ENCODE measurements around the gene NPHP4.

NPHP4 gene

DNA sequence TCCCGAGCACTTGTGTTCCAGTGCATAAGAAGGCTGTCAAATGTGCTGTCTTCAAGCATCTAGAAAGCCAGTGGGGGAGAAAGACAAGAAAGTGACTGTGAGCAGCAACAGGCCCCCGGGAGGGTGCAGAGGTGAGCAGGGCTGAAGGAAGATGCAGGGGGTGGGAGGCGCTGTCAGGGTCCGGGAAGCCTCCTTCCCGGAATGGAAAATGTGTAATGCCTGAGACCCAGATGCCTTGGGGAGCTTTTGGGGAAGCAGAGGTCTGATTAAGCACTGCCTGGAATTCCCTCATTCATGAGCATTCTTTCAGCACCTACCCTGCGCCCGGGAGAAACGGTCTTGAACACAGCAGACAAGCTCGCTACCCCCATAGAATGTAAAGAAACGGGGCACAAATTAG is 1.3 kb downstream of the NPHP4 start:
- DNase-seq (ENCODE audit: low read depth in 2 of 2), result no peak

DNA sequence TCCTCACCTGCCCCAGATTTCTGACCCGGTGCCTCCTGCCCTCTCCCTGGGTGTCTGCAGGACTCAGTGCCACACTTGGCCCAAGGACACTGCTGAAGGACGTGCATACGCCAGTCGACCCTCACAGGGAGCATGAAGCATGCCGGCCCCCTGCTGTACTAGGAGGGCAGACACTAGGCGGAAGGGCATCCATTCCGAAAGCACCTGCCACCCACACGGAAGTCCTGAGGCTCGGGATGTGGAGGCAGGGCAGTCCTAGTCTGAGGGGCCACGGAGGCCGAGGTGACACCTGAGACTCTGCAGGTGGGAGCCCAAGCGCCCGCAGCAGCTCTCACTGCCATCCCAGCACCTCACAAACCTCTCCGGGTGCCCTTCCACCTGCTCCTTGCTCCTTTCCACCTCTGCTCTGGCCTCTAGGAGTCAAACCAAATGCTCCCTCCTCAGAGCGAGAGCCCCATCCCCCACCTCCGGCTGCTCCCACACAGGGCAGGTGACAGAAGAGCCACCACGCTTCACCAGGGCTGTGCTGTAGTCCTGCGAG is 2.4 kb downstream of the NPHP4 start:
- DNase-seq (ENCODE audit: low read depth in 2 of 2), result no peak

DNA sequence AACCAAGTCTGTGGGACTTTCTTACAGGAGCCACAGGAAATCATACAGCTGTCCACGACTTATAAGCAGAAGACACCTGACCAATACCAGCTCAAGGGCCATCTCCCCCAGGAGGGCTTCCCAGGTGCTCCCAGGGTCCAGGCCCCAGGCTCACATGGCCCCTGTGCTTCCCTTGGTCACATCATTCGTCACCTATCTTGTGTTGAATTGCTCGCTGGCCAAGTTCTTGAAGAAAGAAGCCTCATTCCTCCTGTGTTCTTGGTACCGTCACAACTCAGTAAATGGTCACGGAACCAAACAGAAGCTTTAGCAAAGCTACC is 3.0 kb downstream of the NPHP4 start:
- no peak for DNase-seq (ENCODE audit: low read depth in 2 of 2)

DNA sequence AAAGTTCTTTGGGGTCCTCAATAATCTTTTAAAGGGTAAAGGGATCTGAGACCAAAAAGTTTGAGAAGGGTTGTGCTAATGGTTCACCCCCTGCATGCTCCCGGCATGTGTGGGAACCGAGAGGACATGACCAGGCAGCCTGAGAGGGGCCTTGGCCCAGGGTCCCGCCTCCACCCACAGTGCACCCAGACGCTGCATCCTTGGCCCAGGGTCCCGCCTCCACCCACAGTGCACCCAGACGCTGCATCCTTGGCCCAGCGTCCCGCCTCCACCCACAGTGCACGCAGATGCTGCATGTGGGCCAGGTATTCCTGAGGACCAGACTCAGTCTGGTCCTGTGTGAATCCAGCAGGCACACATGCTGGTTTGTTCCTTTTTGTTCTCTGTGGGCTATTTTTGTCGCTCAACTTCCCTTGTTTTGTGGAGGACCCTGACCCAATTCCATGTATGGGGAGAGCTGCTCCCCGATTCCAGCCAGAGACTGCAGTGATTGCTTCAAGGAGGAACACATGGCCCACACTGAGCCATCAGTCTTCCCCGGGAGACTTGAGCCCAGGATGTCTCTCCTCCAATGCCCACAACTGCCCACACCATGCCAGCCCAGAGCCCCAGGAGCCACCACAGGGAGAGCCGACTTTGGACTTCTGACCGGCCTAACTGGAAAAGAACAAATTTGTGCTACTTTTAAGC is 3.5 kb downstream of the NPHP4 start:
- no peak for DNase-seq (ENCODE audit: low read depth in 2 of 2)

DNA sequence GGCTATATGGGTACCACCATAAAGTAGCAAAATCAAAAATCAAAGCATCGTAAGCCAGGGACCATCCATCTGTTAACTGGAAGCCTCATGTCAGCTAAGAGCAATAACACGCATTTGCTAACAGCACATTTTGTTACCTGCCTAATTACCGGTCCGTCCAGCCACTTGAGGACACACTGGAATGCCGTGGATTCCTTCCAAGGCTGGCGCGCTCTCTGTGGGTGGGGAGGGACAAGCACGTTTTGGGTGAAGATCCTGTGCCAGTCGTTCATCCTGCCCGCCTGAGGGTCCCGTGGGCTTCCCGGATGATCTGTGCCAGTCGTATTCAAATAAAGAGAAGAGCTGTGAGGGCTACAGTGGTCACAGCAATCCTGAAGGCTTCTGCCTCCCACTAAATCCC is 6.2 kb downstream of the NPHP4 start:
- no peak for DNase-seq (ENCODE audit: low read depth in 2 of 2)

DNA sequence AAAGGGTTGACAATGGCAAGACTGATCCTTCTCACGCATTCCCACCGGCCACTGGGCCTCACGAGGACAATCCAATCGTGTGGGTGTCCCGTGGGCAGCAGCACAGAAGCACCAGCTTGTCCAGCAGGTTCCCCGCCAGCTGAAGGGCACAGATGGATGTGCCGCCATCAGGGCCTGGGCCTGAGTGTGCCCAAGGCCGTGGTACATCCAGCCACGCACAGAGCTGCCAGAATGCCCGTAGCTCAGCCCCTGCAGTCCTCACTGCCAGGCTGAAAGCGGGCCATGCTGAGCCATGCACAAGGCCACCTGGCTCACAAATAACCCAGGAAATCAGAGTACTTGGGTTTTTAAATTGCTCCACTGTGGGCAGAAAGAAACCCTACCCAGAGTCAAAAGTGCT is 7.0 kb downstream of the NPHP4 start:
- no peak for DNase-seq (ENCODE audit: low read depth in 2 of 2)

DNA sequence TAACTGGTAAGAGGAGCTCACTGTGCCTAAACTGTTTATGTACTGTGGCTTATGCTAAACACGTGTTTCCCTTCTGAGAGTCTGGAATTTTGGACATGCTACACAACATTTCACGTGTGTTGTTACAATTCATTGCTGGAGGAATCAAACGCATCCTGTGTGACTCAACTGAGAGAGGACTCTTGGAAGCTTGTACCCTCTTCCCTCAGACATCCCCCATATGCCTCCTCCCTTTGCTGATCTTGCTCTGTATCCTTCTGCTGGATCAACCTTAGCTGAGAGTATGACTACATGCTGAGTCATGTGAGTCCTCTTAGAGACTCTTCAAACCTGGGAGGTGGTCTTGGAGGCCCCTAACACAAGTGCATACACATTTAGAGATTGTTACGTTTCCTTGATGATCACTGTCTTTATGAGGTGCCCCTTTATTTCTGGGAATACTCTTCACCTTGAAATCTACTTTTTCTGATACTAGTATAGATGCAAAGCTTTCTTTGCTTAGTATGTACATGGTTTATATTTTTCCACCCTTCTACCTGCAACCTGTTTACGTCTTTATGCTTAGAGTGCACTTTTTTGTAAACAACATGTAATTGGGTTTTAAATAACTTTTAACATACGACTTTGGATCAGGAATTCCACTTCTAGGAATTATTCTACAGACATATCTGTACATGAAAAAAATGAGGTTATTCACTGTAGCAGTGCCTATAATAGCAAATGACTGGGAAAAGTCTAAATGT is 8.7 kb downstream of the NPHP4 start:
- DNase-seq (ENCODE audit: low read depth in 2 of 2), result no peak

DNA sequence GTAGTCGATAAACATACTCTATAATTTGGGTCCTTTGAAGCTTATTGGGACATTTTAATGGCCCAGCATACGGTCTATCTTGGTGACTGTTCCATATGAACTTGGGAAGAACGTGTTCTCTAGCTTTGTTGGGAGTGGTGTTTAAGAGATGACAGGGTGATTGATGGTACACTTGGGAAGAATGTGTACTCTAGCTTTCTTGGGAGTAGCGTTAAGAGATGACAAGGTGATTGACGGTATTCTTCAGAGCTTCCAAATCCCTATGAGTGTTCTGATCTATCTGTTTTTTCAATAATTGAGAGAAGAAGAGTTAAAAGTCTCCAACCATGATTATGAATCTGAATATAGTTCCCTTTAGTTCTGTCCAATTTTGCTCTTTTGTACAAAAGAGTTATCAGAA is 9.4 kb downstream of the NPHP4 start:
- DNase-seq (ENCODE audit: low read depth in 2 of 2), result no peak

DNA sequence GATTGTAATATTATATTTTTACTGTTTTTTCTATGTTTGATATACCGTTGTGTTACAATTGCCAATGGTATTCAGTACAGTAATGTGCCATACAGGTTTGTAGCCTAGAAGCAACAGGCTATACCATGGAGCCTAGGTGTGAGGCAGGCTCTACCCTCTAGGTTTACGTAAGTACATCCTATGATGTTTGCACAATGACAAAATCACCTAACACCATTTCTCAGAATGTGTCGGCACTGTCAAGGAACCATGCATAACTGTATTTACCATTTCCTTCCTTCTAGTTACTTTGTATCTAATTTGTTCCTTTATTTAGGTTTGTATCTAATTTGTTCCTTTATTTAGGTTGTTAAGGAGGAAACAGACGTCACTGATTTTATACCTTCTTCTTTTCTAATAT is 9.9 kb downstream of the NPHP4 start:
- no peak for DNase-seq (ENCODE audit: low read depth in 2 of 2)

DNA sequence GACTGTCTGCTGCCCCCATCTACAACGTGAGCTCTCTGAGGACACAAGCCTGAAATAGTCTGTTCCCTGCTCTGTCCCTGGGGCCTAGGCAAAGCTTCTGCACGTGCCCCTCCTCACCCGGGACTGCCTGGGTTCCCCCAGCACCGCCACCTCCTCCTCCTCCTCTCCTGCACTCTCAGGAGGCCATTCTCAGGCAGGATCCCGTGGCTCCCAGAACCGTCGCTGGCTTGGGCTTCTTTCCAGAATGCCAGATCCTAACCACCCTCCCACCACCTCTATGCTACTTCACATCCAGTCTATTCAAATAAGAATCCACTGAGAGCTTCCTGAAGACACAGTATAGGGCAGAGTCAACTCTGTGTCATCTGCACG is 11.2 kb downstream of the NPHP4 start:
- DNase-seq (ENCODE audit: low read depth in 2 of 2), result no peak

DNA sequence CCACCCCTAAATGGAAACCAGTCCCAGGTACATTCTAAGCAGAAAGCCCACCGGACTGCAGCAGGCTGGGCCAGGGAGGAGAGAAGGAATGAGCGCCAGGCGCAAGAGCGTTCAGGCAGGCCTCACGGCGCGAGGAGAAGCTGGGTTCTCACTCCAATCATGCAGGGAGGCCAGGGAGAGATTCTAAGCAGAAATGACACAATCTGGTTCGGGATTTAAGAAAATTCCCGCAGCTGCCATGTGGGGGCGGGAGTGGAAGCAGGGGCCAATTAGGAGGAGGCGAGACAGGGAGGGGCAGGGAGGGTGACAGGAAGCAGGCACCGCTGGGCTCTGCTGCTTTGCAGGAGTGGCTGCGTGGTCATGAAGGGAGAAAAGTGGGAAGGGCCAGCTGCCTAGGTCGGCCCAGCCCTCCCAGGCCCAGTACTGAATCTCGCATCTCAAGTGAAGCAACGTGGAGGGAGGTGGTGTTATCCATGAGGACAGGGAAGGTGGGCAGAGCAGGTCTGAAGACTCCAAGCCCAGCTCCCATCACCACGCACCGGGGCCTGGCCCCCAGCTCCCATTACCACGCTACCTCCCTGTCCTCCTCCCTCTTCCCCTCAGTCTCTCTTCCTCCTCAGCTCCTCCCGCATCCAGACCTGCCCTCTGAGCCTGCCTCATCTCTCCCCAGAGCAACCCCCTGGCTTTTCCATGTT is 11.8 kb downstream of the NPHP4 start:
- no peak for DNase-seq (ENCODE audit: low read depth in 2 of 2)

DNA sequence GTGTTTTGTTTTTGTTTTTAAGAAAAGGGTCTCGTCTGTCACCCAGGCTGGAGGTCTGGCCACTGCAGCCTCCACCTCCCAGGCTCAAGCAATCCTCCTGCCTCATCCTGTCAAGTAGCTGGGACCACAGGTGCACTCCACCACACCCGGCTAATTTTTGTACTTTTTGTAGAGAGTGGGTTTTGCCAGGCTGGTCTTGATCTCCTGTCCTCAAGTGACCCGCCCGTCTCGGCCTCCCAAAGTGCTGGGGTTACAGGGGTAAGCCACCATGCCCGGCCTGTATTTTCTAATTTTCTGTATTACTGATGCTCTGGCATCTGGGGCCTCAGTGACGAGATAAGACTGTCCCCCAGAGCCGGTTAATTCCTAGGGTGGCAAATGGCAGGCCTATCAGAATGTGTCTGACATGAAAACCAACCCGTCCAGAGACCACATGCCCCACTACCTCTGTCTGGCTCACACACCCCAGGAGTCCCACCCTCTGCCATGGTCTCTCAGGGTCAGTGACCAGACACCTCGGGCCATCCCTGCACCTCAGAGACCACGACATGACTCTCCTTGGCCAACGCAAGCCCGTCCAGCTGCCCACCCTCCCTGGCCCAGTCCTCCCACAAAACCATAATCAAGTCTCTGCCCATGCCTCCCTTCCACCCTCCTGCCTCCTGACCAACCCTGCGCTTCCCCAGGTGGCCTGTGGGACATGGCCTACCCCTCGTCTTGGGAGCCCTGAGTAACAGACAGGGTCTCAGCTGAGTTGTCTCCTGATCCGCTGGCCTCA is 12.5 kb downstream of the NPHP4 start:
- no peak for DNase-seq (ENCODE audit: low read depth in 2 of 2)

DNA sequence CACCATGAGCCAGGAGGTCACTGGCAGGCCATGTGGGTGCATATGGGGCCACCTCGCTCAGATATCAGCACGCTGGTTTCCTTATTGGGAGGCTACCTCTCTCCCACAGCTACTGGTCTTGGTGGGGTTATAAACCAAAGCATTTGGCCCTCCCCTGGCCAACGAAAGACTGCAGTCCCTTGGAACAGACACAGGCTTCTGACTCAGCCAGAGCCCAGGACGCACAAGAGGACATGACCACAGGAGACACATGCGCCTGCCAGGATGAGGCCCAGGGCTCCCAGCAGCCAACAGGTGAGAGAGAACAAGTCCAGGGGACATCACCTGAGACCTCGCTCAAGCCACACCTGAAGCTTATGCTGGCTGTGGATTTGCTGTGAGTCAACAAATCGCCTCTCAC is 13.8 kb downstream of the NPHP4 start:
- DNase-seq (ENCODE audit: low read depth in 2 of 2), result no peak

DNA sequence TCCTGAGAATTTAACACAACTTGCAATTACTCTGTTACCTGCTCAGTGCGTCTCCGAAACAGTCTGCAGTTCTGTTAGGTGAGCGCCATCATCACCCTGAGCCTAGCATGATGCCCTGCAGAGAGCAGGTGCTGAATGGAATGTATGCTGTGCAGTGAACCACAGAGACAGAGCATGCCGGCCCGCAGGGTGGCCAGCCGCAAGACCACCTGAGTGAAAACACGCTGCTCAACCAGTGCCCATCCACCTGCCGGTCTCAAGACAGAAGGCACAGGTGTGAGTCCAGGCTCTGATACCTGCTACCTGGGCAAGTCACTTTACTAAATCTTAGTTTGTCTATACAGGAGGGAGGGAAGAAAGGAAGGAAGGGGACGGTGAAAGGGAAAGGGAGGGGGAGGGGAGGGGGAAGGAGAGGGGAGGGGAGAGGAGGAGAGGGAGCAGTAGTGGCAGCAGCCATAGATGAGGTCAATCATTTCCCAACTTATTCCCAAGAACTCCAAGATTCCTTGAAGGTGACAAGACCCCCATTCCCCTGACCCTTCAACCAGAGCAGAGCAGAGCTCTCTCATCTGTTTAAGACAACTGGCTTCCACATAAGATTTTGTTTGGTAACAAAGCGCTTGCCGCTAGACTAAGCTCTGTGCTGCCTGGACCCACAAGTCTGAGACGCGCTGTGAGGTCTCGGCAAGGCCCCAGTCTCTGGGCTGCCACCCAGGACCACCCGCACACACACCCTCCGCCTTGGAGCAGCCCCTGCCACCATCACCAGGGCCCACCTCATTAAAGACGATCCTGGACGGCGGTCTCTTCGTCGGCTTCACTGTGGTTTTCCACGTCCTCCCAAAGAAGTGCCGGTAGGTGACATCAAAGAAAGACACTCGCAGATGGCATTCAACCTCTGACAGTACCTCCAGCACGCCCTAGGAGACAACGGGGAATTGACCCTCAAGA is 14.5 kb downstream of the NPHP4 start:
- no peak for DNase-seq (ENCODE audit: low read depth in 2 of 2)

DNA sequence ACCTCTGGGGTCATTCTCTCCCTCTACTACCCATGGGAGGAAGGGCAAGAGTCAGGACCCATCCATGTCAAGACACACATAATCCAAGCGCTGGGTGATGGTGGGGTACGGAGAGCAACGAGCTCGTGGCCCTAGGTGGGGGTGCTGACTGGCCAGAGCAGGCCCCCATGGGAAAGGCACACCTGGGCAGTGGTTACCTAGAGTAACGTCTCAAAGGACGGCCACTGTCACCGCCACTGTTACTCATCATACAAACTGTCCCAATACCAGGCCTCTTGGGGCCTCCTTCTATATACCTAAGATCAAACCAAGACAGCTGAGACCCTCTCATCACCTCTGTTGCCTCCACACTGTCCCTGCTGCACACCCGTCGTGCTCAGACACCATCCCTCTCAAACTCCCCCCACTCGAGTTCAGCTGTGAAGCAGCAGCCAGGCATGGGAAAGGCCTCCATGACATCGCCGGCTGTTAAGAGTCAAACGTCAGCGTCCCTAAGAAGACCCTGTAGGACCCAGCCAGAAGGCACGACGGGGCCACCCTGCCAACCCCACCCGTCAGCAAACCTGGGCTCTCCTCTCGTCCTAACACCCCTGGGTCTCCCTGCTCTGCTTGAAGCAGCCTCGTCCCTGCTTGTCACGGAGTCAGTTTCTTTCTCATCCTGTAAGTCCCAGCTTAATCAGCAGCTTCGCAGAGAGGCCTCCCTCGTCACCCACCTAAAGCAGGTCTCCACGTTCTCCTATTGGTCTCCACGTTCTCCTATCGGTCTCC is 15.3 kb downstream of the NPHP4 start:
- no peak for DNase-seq (ENCODE audit: low read depth in 2 of 2)

DNA sequence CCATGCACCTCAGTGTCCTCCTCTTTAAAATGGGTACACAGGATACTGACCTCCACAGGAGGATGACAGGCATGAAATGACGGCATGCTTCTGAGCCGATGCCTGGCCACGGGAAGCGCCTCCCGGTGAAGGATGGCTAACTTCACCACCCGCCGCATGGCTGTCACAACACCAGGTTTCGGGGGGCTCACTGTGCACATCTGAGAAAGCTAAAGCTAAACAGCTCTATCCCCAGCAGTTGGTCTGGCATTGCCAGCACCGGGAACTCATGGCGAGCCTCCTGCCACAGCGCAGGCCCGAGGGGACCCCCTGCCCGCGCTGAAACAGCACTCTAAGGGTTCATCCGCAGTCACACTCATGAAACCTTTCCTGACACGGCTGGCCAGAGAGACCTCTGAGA is 16.0 kb downstream of the NPHP4 start:
- DNase-seq (ENCODE audit: low read depth in 2 of 2), result no peak

DNA sequence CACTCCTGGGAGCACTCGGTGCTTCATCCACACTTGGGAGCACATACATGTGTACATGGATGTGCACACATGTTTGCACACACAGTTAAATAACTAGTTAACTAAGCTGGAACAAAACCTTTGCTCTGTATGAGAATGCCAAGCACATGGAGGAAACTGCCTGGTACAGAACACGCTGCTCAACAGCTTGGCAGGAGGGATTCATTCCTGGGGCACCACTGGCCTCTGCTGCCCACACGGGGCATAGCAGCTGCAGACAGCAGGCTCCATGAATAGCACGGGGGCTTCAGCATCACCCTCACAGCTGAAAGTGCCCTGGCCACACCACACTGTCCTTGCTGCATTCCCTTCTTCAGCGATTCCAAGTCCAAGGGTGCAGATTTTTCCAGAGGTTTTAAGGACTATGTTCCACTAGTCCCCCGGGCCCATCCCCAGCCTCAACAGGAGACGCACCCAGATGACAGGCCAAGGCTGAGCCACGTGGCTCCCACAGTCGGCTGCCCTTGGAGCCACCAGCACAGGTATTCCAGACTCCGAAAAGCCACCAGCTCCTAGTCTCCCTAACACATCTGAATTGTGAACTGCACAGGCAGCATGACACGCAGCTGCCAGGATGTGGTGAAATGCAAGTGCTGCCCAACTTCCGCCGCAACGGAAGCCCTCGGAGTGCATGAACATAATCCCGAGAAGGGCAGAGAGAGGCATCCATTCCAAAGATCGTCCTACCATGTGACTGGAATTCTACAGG is 16.9 kb downstream of the NPHP4 start:
- no peak for DNase-seq (ENCODE audit: low read depth in 2 of 2)

DNA sequence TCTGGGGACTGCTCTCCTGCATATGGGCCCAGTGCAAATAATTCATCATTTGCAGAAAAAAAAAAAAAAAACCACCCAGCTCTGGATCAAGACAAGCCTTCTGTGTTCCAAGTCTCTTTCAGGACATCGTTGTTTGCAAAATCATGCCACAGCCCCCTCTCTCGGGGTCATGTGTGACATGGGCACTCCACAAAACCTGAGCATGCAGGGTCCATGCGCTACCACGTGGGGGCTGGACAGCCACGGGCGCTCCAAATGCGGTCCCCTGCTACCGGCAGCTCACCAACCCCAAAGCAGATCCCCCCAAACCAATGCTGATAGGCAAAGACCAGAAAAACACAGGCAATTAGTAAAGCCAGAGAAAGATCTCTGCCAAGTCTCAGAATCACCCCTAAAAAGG is 17.6 kb downstream of the NPHP4 start:
- DNase-seq (ENCODE audit: low read depth in 2 of 2), result no peak

DNA sequence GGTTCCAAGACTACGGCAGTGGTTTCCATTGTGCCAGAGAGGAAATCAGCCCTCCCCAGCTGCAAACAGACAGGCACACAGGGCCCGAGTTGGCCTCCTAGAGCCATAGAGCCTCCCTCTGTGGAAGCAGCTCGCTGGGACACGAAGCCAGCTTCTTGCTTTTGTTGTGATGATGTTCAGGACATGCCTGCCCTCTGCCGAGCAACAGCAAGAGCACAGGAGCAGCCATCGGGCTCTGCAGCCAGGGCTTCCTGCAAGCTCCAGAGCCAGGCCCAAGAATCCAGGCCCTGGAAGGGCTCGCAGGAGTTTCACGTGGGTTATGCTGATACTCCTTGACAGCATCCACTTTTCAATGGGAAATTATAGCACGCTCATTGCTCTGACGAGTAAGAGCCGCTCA is 18.5 kb downstream of the NPHP4 start:
- no peak for DNase-seq (ENCODE audit: low read depth in 2 of 2)

DNA sequence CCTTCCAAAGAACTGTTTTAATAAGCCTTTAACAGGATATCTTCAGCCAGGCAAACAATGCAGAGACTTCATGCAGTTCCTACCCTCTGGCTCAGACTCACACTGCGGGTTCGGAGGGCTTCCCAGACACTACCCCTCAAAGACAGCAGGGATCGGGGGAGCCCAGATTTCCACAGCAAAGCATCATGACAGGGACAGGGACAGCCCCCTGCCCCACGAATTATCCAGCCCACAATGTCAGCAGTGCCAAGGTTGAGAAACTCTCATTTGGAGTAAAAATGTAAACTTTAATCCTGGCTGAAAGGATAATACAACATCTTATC is 20.1 kb downstream of the NPHP4 start:
- no peak for DNase-seq (ENCODE audit: low read depth in 2 of 2)
